SK-N-MC (cell line): ENCODE data around the gene IST1.

Experiments
- DNase-seq: peaks from one replicate; pipeline ENCODE4 v3.0.0-alpha.2; 2011; ENCODE audit warnings: low read depth, low spot score
- H3K27ac ChIP-seq: fragments of 200-600 bp; sonication (generic); 2 replicates; pipeline ENCODE4 v1.5.1; 2016; ENCODE audit warnings: mixed run types
- H3K36me3 ChIP-seq: fragments of 200-600 bp; sonication (generic); 2 replicates; pipeline ENCODE4 v1.6.1; 2017; ENCODE audit warnings: antibody characterized with exemption, low read length, mixed read lengths; ENCODE audit not compliant: insufficient read depth
- H3K4me3 ChIP-seq: fragments of 200-600 bp; sonication (generic); 2 replicates; pipeline ENCODE4 v1.5.1; 2016
- H3K9ac ChIP-seq: fragments of 200-600 bp; sonication (generic); 2 replicates; pipeline ENCODE4 v1.8.0; 2017; ENCODE audit warnings: mixed run types, mixed read lengths; ENCODE audit not compliant: insufficient read length
- H3K9me3 ChIP-seq: fragments of 200-600 bp; sonication (generic); 2 replicates; pipeline ENCODE4 v1.6.1; 2017; ENCODE audit warnings: low read depth, mild to moderate bottlenecking, antibody characterized with exemption, low read length, moderate library complexity, mixed read lengths
- EZH2 ChIP-seq: fragments of 200-600 bp; sonication (generic); IDR thresholded peaks from one replicate; pipeline ENCODE4 v1.6.1; 2017; ENCODE audit warnings: antibody characterized with exemption
- FOXP2 ChIP-seq: optimal IDR thresholded peaks from 2 replicates; pipeline ENCODE3; 2011; ENCODE audit warnings: mild to moderate bottlenecking, moderate library complexity; ENCODE audit not compliant: insufficient read depth; ENCODE audit errors: extremely low read length, control extremely low read depth
- POLR2AphosphoS5 ChIP-seq: IDR thresholded peaks from 2 replicates; pipeline ENCODE4 v1.6.1; 2012; ENCODE audit warnings: mild to moderate bottlenecking, low read depth, low read length, borderline replicate concordance

The IST1 gene

DNA sequence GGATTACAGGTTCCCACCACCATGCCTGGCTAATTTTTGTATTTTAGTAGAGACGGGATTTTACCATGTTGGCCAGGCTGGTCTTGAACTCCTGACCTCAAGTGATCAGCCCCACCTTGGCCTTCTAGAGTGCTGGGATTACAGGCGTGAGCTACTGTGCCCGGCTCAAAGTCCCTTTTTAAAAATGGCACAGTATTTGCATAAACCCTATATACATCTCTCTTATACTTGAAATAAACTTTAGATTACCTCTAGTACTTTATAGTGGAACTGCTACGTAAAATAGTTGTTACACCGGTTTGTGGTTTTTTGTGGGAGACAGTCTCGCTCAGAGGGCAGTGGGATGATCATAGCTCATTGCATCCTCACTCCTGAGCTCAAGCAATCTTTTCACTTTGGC is 36.3 kb downstream of the IST1 start:
- H3K9ac ChIP-seq, result no peak overlapping the region
- H3K9me3 ChIP-seq, result no peaks in the 10 kb centered on the region
- TF ChIP-seq EZH2, result no peak
- no peak for TF ChIP-seq POLR2AphosphoS5
- TF ChIP-seq FOXP2, result no peak
- no peak overlapping the region for H3K4me3 ChIP-seq
- no peak overlapping the region for H3K27ac ChIP-seq
- H3K36me3 ChIP-seq, result peaks cover 25% of the 10 kb centered on the region
- DNase-seq, result no peak

- peaks cover 14% of the 10 kb centered on the region for H3K36me3 ChIP-seq
- no peaks in the 10 kb centered on the region for H3K9me3 ChIP-seq
- H3K27ac ChIP-seq, result no peak overlapping the region
- no peak overlapping the region for H3K4me3 ChIP-seq
- TF ChIP-seq POLR2AphosphoS5, result no peak
- no peak for TF ChIP-seq EZH2
- TF ChIP-seq FOXP2, result no peak
- H3K9ac ChIP-seq, result no peak overlapping the region
- DNase-seq, result no peak
These were observed 37.7 kb downstream of the IST1 start for GRCh38 chr16:71933017-71933416.

DNA sequence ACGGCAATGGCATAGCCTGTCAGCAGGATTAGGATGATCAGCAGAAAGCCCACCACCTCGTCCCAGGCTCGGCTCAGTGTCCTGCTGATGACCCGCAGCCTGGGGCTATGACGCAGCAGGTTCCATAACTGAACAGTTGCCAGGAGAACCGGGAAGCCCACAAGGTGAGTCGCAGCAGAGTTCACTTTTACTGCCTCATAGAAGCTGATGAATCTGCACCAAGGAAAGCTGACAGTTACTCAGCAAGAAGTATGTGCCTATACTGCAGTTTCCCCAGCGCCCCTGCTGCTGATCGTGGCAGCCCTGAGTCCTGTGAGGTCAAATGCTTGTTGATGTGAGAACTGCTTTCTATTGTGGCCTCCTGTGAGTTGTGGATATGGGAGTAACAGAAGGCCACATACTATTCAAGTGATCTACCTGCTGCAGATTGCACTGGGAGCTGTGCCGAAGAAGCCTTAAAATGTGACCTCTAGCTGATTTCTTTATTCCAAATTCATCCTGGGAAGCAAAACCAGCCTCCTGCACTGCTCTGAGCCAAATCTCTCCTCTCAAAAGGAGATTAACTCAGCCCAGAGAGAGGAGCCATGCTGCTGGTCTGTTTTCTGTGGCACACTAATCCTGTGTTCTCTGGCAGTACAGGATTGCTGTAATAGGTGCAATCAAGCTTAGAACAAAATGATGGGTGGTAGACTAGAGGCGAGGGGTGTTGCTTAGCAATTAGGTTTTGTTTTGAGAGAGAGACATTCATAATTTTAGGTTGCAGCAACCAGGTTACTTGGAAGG is 38.8 kb downstream of the IST1 start:
- H3K4me3 ChIP-seq, result no peak overlapping the region
- no peak for TF ChIP-seq EZH2
- no peak for TF ChIP-seq FOXP2
- no peak for TF ChIP-seq POLR2AphosphoS5
- no peak overlapping the region for H3K27ac ChIP-seq
- H3K36me3 ChIP-seq, result peaks cover 10% of the 10 kb centered on the region
- no peaks in the 10 kb centered on the region for H3K9me3 ChIP-seq
- no peak for DNase-seq
- no peak overlapping the region for H3K9ac ChIP-seq

DNA sequence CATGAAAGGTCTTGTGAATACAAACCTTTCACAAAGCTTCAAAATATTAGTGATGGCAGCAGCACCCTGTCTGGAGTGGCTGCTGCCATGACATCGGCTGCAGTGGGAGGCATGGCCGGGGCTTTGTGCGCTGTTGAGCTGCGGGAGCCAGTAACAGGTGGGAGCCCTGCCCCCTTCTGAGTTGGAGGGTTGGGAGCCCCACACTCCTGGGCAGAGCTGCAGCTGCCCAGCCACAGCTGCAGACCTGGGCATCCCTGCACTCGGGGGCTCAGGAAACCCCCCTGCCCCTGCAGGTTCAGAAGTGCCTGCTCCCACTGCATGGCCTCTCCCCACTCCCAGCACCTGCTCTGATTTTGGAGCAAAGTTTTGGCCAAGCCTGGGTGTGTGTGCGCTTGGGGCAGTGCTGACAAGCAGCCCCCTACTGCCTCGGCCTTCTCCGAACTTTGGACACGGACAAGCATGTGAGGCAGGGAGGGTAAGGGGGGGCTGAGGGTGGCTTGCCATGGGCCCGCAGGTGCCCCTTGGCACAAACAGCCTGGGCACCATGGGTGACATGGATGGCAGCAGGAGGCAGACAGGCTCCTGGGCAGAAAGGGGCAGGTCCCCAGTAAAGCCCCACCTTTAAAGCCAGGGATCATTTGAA is 42.7 kb downstream of the IST1 start:
- no peak overlapping the region for H3K9ac ChIP-seq
- TF ChIP-seq EZH2 (no peak), POLR2AphosphoS5 (no peak), FOXP2 (no peak)

GRCh38 chr16:71943887-71944286 is 48.6 kb downstream of the IST1 start:
- Histone ChIP-seq H3K9me3 (no peaks in the 10 kb centered on the region), H3K36me3 (no peaks in the 10 kb centered on the region), H3K27ac (no peak overlapping the region), H3K4me3 (no peak overlapping the region), H3K9ac (no peak overlapping the region)
- no peak for TF ChIP-seq FOXP2
- DNase-seq, result no peak

More for the DNA sequence above, 42.7 kb downstream of the IST1 start:
- DNase-seq, result no peak
- Histone ChIP-seq H3K36me3 (no peaks in the 10 kb centered on the region; the same call in 1 of the 2 replicates), H3K4me3 (no peak overlapping the region), H3K27ac (no peak overlapping the region), H3K9me3 (no peaks in the 10 kb centered on the region)

GRCh38 chr16:71945616-71946015 is 50.3 kb downstream of the IST1 start:
- H3K27ac ChIP-seq, result no peak overlapping the region
- no peaks in the 10 kb centered on the region for H3K36me3 ChIP-seq
- no peak overlapping the region for H3K9ac ChIP-seq
- no peaks in the 10 kb centered on the region for H3K9me3 ChIP-seq
- no peak overlapping the region for H3K4me3 ChIP-seq
- no peak for TF ChIP-seq EZH2
- no peak for TF ChIP-seq FOXP2
- no peak for TF ChIP-seq POLR2AphosphoS5
- no peak for DNase-seq

- no peak overlapping the region for H3K4me3 ChIP-seq
- no peak overlapping the region for H3K27ac ChIP-seq
- no peak overlapping the region for H3K9ac ChIP-seq
- H3K9me3 ChIP-seq, result no peaks in the 10 kb centered on the region
- H3K36me3 ChIP-seq, result no peaks in the 10 kb centered on the region
- no peak for DNase-seq
- no peak for TF ChIP-seq POLR2AphosphoS5
- no peak for TF ChIP-seq FOXP2
- TF ChIP-seq EZH2, result no peak
These were observed 57.5 kb downstream of the IST1 start for GRCh38 chr16:71952825-71953224.

GRCh38 chr16:71954180-71954579 is 58.8 kb downstream of the IST1 start:
- H3K9ac ChIP-seq, result no peak overlapping the region
- no peaks in the 10 kb centered on the region for H3K9me3 ChIP-seq
- no peaks in the 10 kb centered on the region for H3K36me3 ChIP-seq
- no peak overlapping the region for H3K4me3 ChIP-seq
- no peak for DNase-seq
- TF ChIP-seq EZH2 (no peak), FOXP2 (no peak), POLR2AphosphoS5 (no peak)
- no peak overlapping the region for H3K27ac ChIP-seq
